Testis (tissue), 2 donors: ENCODE data around the gene ZCCHC14.

Source experiments
- POLR2A ChIP-seq: fragments of 450-650 bp; IDR thresholded peaks from one replicate; pipeline ENCODE4 v1.6.1; 2017; ENCODE audit warnings: antibody characterized with exemption, mild to moderate bottlenecking, moderate library complexity
- TF ChIP-seq, protein P1 (sequence below), 3 experiments: fragments of 450-650 bp in 2 of 3; fragments of 200-600 bp in 1 of 3; sonication (generic) in 1 of 3; IDR thresholded peaks; one replicate each; pipeline ENCODE4 v1.5.1; 2016 to 2019; ENCODE audit warnings: antibody characterized with exemption in 3 of 3, mild to moderate bottlenecking in 2 of 3, moderate library complexity in 1 of 3

DNA sequence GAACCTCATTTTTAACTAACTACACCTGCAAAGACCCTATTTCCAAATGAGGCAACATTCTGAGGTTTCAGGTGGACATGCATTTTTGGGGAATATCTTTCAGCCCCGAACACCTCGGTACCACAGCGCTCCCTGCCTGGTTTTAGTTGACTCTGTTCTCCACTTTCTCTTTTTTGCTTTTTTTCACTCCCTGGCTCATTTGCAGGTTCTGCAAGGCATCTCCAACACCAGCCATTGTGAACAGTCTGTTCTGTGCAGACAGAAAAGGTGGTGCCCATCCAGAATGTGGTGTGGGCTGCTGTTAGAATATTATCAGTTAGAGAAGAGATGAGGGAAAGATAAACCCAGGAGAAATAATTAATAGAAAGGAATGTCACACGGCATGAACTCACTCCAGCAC lies 32.5 kb upstream of the ZCCHC14 start:
- TF ChIP-seq, protein P1, sequence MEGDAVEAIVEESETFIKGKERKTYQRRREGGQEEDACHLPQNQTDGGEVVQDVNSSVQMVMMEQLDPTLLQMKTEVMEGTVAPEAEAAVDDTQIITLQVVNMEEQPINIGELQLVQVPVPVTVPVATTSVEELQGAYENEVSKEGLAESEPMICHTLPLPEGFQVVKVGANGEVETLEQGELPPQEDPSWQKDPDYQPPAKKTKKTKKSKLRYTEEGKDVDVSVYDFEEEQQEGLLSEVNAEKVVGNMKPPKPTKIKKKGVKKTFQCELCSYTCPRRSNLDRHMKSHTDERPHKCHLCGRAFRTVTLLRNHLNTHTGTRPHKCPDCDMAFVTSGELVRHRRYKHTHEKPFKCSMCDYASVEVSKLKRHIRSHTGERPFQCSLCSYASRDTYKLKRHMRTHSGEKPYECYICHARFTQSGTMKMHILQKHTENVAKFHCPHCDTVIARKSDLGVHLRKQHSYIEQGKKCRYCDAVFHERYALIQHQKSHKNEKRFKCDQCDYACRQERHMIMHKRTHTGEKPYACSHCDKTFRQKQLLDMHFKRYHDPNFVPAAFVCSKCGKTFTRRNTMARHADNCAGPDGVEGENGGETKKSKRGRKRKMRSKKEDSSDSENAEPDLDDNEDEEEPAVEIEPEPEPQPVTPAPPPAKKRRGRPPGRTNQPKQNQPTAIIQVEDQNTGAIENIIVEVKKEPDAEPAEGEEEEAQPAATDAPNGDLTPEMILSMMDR (IDR thresholded peaks at IDR 0.05) = no peak
- no peak for TF ChIP-seq POLR2A
